Stimulated activated CD8-positive, alpha-beta memory T cell treated with anti-CD3 and anti-CD28 coated beads, Interleukin-4, amount 100 ng/mL, for 4 hours (primary cell): Measurements from ENCODE around the gene WDPCP.
"Not testable (repeated sequence)": the region's sequence is repeated elsewhere in the genome, so short reads cannot be mapped to it uniquely, and the experiment has no call there.

Experiments used
- DNase-seq, 2 donors: peaks; one replicate each; pipeline ENCODE4 v3.0.0-alpha.2; 2020; ENCODE audit warnings: low read depth in 2 of 2, low spot score in 1 of 2

The WDPCP gene

DNA sequence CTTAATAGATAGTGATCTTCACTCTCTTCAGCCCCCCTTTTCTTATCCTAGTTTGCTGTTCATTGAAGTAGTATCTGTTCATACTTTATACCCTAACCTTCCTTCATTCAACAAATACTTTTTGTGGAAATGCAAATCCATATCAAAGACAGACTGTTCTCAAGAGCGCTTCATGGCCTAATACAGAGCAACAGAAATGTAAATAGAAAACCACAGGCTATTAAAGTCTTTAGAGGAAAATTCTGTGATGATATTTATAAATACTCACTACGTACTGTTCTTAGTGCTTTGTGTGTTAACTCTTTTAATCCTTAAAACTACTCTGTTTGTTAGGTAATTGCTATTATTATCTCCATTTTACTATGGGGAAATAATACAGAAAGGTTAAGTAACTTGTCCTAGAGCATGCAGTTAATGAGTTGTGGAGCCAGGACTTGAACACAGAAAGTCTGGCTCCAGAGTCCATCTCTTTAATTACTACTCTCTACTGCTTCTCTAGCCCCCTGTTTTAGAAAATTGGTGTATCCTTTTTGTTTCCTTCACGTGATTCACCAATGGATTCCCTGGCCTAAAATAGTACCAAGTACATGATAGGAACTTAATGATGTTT, 3.4 kb upstream of the WDPCP start:
- no peak for DNase-seq

GRCh38 chr2:63590626-63591408, 2.5 kb upstream of the WDPCP start:
- DNase-seq = no peak

DNA sequence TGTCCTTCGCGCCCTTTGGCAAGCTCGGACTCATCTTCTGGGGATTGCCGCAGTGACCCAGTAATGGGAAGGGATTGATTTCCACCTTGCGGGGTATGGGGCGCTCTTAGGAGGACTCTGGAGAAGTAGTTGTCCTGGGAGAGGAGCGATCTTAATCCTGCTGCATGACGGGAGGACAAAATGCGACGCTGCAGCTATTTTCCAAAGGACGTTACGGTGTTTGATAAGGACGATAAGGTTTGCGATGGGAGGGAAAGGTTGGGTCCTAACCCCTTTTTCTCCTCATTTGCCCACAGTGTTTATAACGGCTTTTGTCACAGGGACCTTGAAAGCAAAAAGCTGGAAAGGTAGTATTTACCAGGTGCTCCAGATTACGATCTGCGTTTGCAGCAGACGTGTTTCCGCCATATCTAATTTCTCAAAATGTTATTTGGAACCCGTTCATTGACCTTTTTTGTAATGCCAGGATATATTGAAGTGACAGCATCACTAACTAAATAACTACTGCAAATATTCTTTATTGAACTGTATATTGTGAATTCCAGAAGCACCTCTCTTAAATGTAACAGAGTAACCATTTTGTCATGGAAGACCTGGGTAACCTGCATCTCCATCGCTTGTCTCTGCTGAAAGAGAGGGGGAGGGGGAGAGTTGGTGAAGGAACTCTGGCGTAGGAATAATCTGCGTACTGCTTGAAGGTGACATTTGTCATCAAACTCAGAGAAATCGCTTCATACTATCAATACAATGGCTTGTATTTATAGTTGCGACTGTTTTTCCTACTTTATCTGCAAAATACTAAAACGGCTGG, 1.1 kb upstream of the WDPCP start:
- DNase-seq = peak in 1 of 2 donors; percentile 4

DNA sequence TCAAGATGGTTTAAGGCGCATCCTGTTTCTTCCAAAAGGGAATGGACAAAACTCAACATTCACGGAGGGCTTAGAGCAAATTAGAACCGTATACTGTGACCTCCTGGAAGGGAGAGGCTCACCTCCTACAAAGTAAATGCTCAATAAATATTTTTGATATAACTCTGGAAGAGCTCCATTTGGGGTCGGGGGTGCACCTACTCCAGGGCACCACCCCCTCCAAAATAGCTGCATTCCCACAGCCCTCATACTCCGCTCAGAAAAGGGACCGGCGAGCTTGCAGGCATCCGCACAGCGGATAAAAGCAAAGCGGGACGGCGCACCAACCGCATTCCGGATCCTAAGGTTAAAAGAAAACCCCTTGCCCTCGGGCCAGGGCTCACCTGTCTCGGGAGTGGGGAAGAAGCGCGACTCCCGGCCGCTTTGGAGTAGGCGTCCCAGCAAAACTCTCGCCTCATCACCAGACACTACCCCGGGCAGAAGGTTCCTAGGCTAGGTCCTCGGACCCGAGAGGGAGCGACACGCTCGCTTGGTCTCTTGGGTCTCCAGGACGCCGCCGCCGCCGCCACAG, 378 bp downstream of the WDPCP start:
- DNase-seq = no peak

- no peak for DNase-seq
Measured at GRCh38 chr2:63582873-63583272, 5.4 kb downstream of the WDPCP start.

GRCh38 chr2:63581298-63581961, 6.8 kb downstream of the WDPCP start:
- DNase-seq = no peak

GRCh38 chr2:63580651-63581297, 7.5 kb downstream of the WDPCP start:
- no peak for DNase-seq

- no peak for DNase-seq
Measured at GRCh38 chr2:63578767-63579166, 9.5 kb downstream of the WDPCP start.

DNA sequence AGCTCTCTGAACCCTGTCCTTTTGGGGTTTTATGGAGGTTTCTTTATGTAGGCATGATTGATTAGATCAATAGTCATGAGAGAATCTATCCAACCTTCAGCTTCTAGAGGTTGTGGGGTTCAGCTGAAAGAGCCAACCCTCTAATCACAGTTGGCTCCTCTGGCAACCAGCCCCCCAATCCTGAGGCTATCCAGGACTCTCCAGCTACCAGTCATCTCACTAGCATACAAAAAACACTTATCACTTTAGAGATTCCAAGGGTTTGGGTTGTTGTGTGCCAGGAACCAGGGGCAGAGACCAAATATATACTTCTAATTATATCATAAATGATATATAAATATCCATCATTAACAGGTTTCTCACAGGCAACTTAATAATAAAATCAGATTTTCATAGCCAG, 11.7 kb downstream of the WDPCP start:
- DNase-seq = no peak

DNA sequence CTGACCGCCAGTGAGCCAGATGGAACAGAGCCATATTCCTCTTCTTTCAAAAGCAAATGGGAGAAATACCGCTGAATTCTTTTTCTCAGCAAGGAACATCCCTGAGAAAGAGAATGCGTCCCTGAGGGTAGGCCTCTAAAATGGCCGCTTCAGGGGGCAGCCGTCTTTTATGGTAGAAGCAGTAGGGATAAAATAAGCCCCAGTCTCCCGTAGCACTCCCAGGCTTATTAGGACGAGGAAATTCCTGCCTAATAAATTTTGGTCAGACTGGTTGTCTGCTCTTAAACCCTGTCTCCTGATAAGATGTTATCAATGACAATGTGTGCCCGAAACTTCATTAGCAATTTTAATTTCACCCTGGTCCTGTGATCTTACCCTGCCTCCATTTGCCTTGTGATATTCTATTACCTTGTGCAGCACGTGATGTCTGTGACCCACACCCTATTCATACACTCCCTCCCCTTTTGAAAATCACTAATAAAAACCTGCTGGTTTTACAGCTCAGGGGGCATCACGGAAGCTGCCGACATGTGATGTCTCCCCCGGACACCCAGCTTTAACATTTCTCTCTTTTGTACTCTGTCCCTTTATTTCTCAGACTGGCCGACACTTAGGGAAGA, 14.4 kb downstream of the WDPCP start:
- not testable (repeated sequence) for DNase-seq

DNA sequence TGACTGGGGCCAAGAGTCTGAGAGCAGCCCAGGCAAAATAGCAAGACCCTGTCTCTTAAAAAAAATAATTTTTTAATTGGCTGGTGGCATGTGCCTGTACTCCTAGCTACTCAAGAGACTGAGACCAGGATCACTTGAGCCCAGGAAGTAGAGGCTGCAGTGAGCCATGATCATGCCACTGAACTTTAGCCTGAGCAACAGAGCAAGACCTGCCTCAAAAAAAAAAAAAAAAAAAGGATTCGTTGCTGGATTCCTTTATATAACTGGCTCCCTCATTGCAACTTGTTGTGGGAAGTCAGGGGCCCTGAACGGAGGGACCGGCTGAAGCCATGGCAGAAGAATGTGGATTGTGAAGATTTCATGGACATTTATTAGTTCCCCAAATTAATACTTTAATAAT, 15.3 kb downstream of the WDPCP start:
- DNase-seq = not testable (repeated sequence)

DNA sequence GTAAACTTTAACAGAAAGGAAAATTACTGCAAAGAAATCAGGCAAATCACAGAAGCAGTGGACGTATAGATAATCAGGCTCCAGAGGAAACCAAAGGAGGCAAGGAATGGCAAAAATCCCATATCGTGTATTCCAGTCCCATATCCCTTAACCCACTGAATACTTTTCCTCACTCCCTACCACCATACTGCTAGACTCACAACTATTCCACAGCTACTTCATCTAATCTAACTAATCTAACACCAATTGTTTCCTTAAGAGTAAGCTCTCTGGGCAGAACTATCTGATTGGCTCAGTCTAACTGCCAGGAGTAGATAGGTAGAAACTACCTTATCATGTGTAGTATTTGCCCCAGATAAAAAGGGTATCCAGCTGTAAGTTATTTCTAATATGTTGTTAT, 16.3 kb downstream of the WDPCP start:
- DNase-seq = no peak

GRCh38 chr2:63571291-63571690, 17.0 kb downstream of the WDPCP start:
- no peak for DNase-seq

DNA sequence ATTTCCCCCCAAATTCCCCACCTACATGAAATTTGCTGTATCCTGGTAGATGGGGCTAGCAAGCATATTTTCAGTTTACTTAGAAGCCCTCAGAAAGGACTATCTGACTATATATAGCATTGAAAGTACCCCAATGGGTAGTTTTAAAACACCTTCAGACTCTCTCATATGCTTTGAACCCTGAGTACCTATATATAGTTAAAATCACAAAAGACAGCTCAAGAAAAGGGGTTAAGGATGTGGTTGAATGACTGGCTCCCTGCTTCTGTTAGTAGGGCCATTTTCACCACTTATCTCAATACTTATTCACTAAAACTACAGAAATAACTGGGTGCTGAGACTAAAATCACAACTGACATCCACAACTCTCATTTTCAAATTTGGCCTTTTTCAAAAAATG, 18.5 kb downstream of the WDPCP start:
- no peak for DNase-seq

- no peak for DNase-seq
Measured at GRCh38 chr2:63562751-63563150, 25.5 kb downstream of the WDPCP start.

- DNase-seq = not testable (repeated sequence)
Measured at GRCh38 chr2:63558922-63559321, 29.4 kb downstream of the WDPCP start.

DNA sequence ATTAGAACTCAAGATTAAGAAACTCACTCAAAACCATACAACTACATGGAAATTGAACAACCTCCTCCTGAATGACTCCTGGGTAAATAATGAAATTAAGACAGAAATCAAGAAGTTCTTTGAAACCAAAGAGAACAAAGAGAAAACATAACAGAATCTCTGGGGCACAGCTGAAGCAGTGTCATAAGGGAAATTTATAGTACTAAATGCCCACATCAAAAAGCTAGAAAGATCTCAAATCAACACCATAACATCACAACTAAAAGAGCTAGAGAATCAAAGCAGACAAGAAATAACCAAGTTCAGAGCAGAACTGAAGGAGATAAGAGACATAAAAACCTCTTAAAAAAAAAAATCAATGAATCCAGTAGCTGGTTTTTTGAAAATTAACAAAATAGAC, 30.5 kb downstream of the WDPCP start:
- DNase-seq = not testable (repeated sequence)

GRCh38 chr2:63555931-63556330, 32.3 kb downstream of the WDPCP start:
- no peak for DNase-seq

DNA sequence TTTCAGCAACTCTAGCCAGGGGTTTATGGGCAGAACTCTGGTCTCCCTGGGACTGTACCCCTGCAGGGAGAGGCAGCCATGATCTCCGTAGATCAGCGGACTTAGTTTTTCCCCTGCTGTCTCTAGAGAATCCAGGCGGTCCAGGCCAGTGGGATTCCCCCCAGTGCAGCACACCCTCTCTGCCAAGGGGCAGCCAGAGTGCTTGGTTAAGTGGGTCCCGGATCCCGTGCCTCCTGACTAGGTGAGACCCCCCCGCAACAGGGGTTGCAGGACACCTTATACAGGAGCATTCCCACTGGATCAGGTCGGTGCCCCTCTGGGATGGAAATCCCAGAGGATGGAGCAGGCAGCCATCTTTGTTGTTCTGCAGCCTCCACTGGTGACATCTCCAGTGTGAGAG, 33.0 kb downstream of the WDPCP start:
- DNase-seq = no peak

- DNase-seq = no peak
Measured at GRCh38 chr2:63553049-63553448, 35.2 kb downstream of the WDPCP start.
